CD14-positive monocyte (primary cell): ENCODE data around the gene GPR158. TPM values are rescaled to one million over a fixed set of nuclear protein-coding genes. Genes with fewer than 3 reads are reported as not detected.

Source experiments
- DNase-seq, 3 donors: peaks; one replicate each; pipeline ENCODE4 v3.0.0-alpha.2; 2011 to 2022
- H2AFZ ChIP-seq: 2 replicates; pipeline ENCODE4 v1.6.0; 2012; ENCODE audit warnings: mild to moderate bottlenecking, low read depth, low read length, inconsistent platforms; ENCODE audit not compliant: insufficient read depth, poor library complexity, severe bottlenecking
- H3K27ac ChIP-seq, 2 donors: 1 replicate in 1 of 2; 2 replicates in 1 of 2; pipeline ENCODE4 v1.5.1; 2012 to 2013; ENCODE audit warnings: low read length in 2 of 2, control low read depth in 1 of 2, inconsistent platforms in 1 of 2, low read depth in 1 of 2, mild to moderate bottlenecking in 1 of 2
- H3K27me3 ChIP-seq, 2 donors: one replicate each; pipeline versions ENCODE4 v1.6.0 to v1.6.1; 2011 to 2013; ENCODE audit warnings: low read length in 2 of 2; ENCODE audit not compliant: control insufficient read depth in 2 of 2, insufficient read depth in 2 of 2
- H3K36me3 ChIP-seq, 2 donors: replicated peaks in 1 of 2; 1 replicate in 1 of 2; 2 replicates in 1 of 2; pipeline versions ENCODE4 v1.5.1 to v1.6.1; 2012 to 2013; ENCODE audit warnings: low read length in 2 of 2, control low read depth in 1 of 2, inconsistent platforms in 1 of 2, mild to moderate bottlenecking in 1 of 2; ENCODE audit not compliant: insufficient read depth in 2 of 2, control insufficient read depth in 1 of 2
- H3K4me1 ChIP-seq, 2 donors: 1 replicate in 1 of 2; 2 replicates in 1 of 2; pipeline versions ENCODE4 v1.5.1 to v1.6.1; 2012 to 2013; ENCODE audit warnings: low read length in 2 of 2, control low read depth in 1 of 2, inconsistent platforms in 1 of 2, mild to moderate bottlenecking in 1 of 2, moderate library complexity in 1 of 2; ENCODE audit not compliant: insufficient read depth in 2 of 2, control insufficient read depth in 1 of 2
- H3K4me2 ChIP-seq: replicated peaks from 2 replicates; pipeline ENCODE3; 2012; ENCODE audit warnings: low read length, moderate library complexity, mild to moderate bottlenecking; ENCODE audit not compliant: poor library complexity, severe bottlenecking; ENCODE audit errors: extremely low read depth
- H3K4me3 ChIP-seq, 3 experiments: fragments of 200-600 bp in 1 of 3; sonication (generic) in 1 of 3; replicated peaks in 1 of 3; 1 replicate in 2 of 3; 2 replicates in 1 of 3; pipeline ENCODE4 v1.5.1; 2011 to 2013; ENCODE audit warnings: low read length in 3 of 3, mild to moderate bottlenecking in 3 of 3, control low read depth in 2 of 3, low read depth in 2 of 3, inconsistent platforms in 1 of 3, moderate library complexity in 1 of 3
- H3K79me2 ChIP-seq: 2 replicates; pipeline ENCODE4 v1.6.0; 2012; ENCODE audit warnings: mild to moderate bottlenecking, control low read depth, inconsistent platforms, low read length, moderate library complexity; ENCODE audit not compliant: insufficient read depth
- H3K9ac ChIP-seq: 2 replicates; pipeline ENCODE4 v1.6.0; 2017; ENCODE audit warnings: low read length, mild to moderate bottlenecking; ENCODE audit not compliant: insufficient read depth, poor library complexity, severe bottlenecking
- H3K9me3 ChIP-seq, 2 donors: replicated peaks in 1 of 2; 1 replicate in 1 of 2; 2 replicates in 1 of 2; pipeline versions ENCODE4 v1.5.1 to v1.6.1; 2012 to 2013; ENCODE audit warnings: low read length in 2 of 2, control low read depth in 1 of 2; ENCODE audit not compliant: control insufficient read depth in 1 of 2, insufficient read depth in 1 of 2
- H4K20me1 ChIP-seq: 2 replicates; pipeline ENCODE4 v1.6.0; 2012; ENCODE audit warnings: mild to moderate bottlenecking, low read length, control low read depth, moderate library complexity; ENCODE audit not compliant: insufficient read depth
- H3K27ac Mint-ChIP-seq, 7 donors: one replicate each; pipeline ENCODE4 v1.8.0; 2020; ENCODE audit warnings: mild to moderate bottlenecking in 7 of 7, mixed read lengths in 7 of 7, moderate library complexity in 6 of 7, inconsistent platforms in 2 of 7
- H3K27me3 Mint-ChIP-seq, 3 donors: one replicate each; pipeline ENCODE4 v1.8.0; 2021 to 2022; ENCODE audit warnings: low read depth in 3 of 3, mild to moderate bottlenecking in 3 of 3, mixed read lengths in 3 of 3, moderate library complexity in 3 of 3, inconsistent platforms in 1 of 3
- H3K36me3 Mint-ChIP-seq, 2 donors: one replicate each; pipeline ENCODE4 v1.8.0; 2020; ENCODE audit warnings: mixed read lengths in 2 of 2, inconsistent platforms in 1 of 2, mild to moderate bottlenecking in 1 of 2
- H3K4me1 Mint-ChIP-seq: one replicate; pipeline ENCODE4 v1.8.0; 2020; ENCODE audit warnings: mild to moderate bottlenecking, mixed read lengths
- H3K4me3 Mint-ChIP-seq, 2 donors: one replicate each; pipeline ENCODE4 v1.8.0; 2020; ENCODE audit warnings: mild to moderate bottlenecking in 2 of 2, mixed read lengths in 2 of 2, moderate library complexity in 1 of 2
- H3K9me3 Mint-ChIP-seq, 7 donors: one replicate each; pipeline ENCODE4 v1.8.0; 2020 to 2022; ENCODE audit warnings: mixed read lengths in 7 of 7, mild to moderate bottlenecking in 6 of 7, moderate library complexity in 6 of 7, inconsistent platforms in 2 of 7
- CTCF ChIP-seq: fragments of 200-600 bp; IDR thresholded peaks from one replicate; pipeline ENCODE4 v1.8.0; 2022; ENCODE audit warnings: antibody characterized with exemption, mild to moderate bottlenecking
- WGBS: methylation state at CpG from one replicate; pipeline ENCODE4 v1.1.5; 2013; ENCODE audit warnings: missing lambda C conversion rate; ENCODE audit not compliant: insufficient coverage; 5-methylcytosine and 5-hydroxymethylcytosine counted together
- intact Hi-C, 2 donors: fragments of 100-400 bp; cut with micrococcal nuclease; formaldehyde crosslinking; loops; one replicate each; pipeline versions ENCODE4 v1.15.0 to v1.15.1; 2023
- polyA plus RNA-seq, 3 donors: library from polyadenylated mRNA; depleted of rRNA in 1 of 3; unstranded in 2 of 3; stranded (reverse) in 1 of 3; fragments of 300-500 nt in 2 of 3; fragments of >200 nt in 1 of 3; fragmentation: Illumina TruSeq in 2 of 3; gene quantifications; 1 replicate in 2 of 3; 2 replicates in 1 of 3; pipeline ENCODE4 v1.2.3, GENCODE V29; 2012 to 2021

The GPR158 gene
- polyA plus RNA-seq, 3 donors: not detected

GRCh38 chr10:25209618-25210017, 34.8 kb downstream of the GPR158 start:
- H3K9me3 Mint-ChIP-seq: peaks cover 0 to 11% (median 2%) of the 10 kb centered on the region in 7 donors
- H3K27ac ChIP-seq: no peak overlapping the region
- no peak overlapping the region for H3K4me3 Mint-ChIP-seq
- H3K9me3 ChIP-seq: no peaks in the 10 kb centered on the region
- intact Hi-C loops: no loop called here
- H3K36me3 ChIP-seq: no peaks in the 10 kb centered on the region
- H4K20me1 ChIP-seq: no peaks in the 10 kb centered on the region
- no peak overlapping the region for H3K27ac Mint-ChIP-seq
- H3K79me2 ChIP-seq: no peaks in the 10 kb centered on the region
- WGBS: 88% methylated on average over 1 of the region's 2 CpGs
- no peaks in the 10 kb centered on the region for H3K4me1 ChIP-seq
- H3K9ac ChIP-seq: no peak overlapping the region
- DNase-seq: no peak
- H3K36me3 Mint-ChIP-seq: no peaks in the 10 kb centered on the region
- H3K4me2 ChIP-seq: no peak overlapping the region
- no peak overlapping the region for H2AFZ ChIP-seq
- TF ChIP-seq CTCF: no peak
- no peaks in the 10 kb centered on the region for H3K27me3 Mint-ChIP-seq
- H3K27me3 ChIP-seq: no peaks in the 10 kb centered on the region
- no peak overlapping the region for H3K4me3 ChIP-seq
- no peaks in the 10 kb centered on the region for H3K4me1 Mint-ChIP-seq

- Histone ChIP-seq H3K9ac (no peak overlapping the region), H3K4me1 (no peaks in the 10 kb centered on the region)
These were observed 35.5 kb downstream of the GPR158 start for GRCh38 chr10:25210265-25210664.

More at GRCh38 chr10:25210265-25210664, 35.5 kb downstream of the GPR158 start:
- Mint-ChIP-seq H3K4me1 (no peaks in the 10 kb centered on the region), H3K27ac (no peak overlapping the region), H3K36me3 (no peaks in the 10 kb centered on the region), H3K9me3 (peaks cover 0 to 9% (median 2%) of the 10 kb centered on the region in 7 donors), H3K27me3 (no peaks in the 10 kb centered on the region), H3K4me3 (no peak overlapping the region)
- intact Hi-C loops: no loop called here
- H3K27ac ChIP-seq: no peak overlapping the region
- DNase-seq: no peak
- no CpG with 5 or more reads among the region's 2 CpGs for WGBS
- no peaks in the 10 kb centered on the region for H3K79me2 ChIP-seq
- H2AFZ ChIP-seq: no peak overlapping the region
- no peak overlapping the region for H3K4me3 ChIP-seq
- H3K9me3 ChIP-seq: no peaks in the 10 kb centered on the region
- no peak overlapping the region for H3K4me2 ChIP-seq
- no peaks in the 10 kb centered on the region for H3K36me3 ChIP-seq
- no peaks in the 10 kb centered on the region for H3K27me3 ChIP-seq
- no peaks in the 10 kb centered on the region for H4K20me1 ChIP-seq
- TF ChIP-seq CTCF: no peak
